GM19099 (cell line): ENCODE measurements around the gene GNS.

Experiments used
- POLR2A ChIP-seq: IDR thresholded peaks from 3 replicates; pipeline ENCODE4 v1.6.1; 2011; ENCODE audit warnings: low read depth; ENCODE audit not compliant: insufficient read length; ENCODE audit errors: extremely low read depth

GNS gene

GRCh38 chr12:64723630-64724029, 35.6 kb downstream of the GNS start:
- no peak for TF ChIP-seq POLR2A

DNA sequence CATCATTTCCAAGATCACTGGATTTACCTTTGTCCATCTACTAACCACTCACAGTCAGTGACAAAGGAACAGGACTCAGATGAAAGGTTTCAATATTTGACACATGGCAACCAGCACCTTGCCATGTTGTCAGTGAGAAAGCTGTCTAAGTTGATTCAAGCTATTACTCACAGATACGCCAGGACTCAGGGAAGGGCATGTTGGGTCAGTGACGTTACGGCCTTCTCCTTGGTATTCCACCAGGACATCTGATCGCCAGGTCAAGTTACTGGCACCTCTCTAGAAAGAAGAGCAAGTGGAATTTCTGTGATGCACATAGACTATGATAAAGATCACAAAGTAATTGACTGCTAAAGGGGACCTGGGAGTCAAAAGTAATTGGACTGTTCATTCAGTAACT, 36.4 kb downstream of the GNS start:
- TF ChIP-seq POLR2A, result no peak

GRCh38 chr12:64720884-64721283, 38.3 kb downstream of the GNS start:
- TF ChIP-seq POLR2A, result no peak

DNA sequence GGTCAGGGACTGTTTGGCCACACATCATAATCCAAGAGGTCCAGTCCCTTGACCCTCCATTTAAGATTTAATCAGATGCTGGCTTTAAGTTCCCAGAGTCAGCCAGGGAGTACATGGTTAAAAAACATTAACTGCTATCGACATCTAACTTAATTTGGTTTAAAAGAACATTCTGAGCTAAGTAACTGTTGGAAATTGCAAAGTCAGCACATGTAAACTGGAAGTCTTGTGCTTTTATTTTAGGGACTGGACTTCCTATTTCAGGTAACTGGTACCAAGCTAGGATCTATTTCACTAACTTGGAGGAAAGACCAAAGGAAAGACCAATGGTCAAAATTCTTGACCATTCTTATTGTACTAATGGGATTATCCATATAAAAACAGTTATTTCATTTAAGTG, 40.6 kb downstream of the GNS start:
- TF ChIP-seq POLR2A, result no peak

GRCh38 chr12:64716839-64717455, 42.3 kb downstream of the GNS start:
- TF ChIP-seq POLR2A, result no peak

DNA sequence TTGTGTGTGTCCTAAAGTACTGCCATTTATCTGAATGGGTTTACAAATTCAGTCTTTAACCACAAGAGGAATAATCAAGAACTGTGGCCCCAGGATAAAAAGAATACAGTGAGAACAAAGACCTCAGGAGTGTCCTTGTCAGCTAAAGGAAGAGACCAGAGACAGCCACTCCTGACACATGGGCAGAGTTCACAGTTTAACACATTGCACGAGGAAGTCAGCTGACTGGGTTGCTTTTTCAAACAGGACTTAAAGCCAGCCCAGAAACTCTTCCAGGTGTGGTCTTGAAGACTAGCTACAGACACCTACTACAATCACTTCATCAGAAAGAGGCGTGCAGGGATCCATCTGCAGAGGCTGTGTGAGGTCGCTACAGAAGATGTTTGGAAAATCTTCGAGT, 42.8 kb downstream of the GNS start:
- no peak for TF ChIP-seq POLR2A

GRCh38 chr12:64714551-64714968, 44.6 kb downstream of the GNS start:
- TF ChIP-seq POLR2A, result no peak

GRCh38 chr12:64713376-64713775, 45.8 kb downstream of the GNS start:
- TF ChIP-seq POLR2A, result no peak

GRCh38 chr12:64709429-64709828, 49.8 kb downstream of the GNS start:
- TF ChIP-seq POLR2A, result no peak

GRCh38 chr12:64707926-64708325, 51.3 kb downstream of the GNS start:
- TF ChIP-seq POLR2A, result no peak

DNA sequence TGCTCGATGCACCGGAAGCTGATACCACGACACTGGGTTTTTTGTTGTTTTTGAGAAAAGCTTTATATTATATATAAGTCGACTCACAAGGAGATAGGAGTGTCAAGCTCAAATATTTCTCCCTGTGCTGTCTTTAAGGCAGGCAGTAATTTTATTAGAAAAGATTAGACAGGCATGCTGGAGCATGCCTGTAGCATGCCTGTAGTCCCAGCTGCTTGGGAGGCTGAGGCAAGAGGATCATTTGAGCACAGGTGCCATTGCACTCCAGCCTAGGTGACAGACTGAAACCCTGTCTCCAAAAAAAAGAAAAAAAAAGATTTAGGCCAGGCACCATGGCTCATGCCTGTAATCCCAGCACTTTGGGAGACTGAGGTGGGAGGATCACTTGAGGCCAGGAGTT, 51.8 kb downstream of the GNS start:
- TF ChIP-seq POLR2A, result no peak

DNA sequence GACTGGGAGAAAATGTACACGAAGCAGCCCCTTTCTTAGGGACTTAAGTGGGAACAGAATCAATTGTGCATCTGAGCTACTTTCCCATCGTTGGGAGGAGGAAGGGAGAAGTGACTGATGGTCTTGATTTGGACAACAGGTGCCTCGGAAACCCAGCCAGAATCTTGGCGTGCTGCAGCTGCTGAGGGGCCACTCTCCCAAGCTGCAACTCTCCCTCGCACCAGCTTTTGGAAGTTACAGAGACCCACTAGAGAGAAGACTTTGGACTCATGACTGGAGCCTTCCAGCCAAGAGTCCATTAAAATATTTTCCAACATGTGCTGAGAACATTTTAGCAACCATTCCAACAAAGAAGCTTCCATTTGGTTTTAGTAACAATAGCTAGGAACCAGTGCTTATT, 52.3 kb downstream of the GNS start:
- no peak for TF ChIP-seq POLR2A

DNA sequence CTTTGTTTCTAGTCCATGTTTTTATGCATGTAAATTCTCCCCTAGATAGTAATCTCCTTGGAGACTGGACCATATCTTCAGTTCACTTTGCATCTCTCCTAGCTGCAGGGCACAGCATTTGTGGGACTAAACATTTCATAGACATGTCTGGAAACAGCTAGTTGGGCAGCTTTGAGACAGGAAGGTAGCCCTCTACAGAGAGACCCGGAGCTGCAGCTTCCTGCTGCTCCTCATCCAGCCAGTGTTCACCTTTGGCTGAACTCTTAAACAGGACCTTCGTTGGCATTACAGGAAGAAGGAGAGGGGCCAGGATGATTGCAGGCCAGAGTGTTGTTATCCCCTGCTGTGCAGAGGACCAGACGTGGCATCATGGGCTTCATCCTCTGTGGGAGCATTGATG, 52.9 kb downstream of the GNS start:
- no peak for TF ChIP-seq POLR2A

GRCh38 chr12:64701283-64701682, 57.9 kb downstream of the GNS start:
- TF ChIP-seq POLR2A, result no peak

GRCh38 chr12:64700532-64700931, 58.7 kb downstream of the GNS start:
- no peak for TF ChIP-seq POLR2A

DNA sequence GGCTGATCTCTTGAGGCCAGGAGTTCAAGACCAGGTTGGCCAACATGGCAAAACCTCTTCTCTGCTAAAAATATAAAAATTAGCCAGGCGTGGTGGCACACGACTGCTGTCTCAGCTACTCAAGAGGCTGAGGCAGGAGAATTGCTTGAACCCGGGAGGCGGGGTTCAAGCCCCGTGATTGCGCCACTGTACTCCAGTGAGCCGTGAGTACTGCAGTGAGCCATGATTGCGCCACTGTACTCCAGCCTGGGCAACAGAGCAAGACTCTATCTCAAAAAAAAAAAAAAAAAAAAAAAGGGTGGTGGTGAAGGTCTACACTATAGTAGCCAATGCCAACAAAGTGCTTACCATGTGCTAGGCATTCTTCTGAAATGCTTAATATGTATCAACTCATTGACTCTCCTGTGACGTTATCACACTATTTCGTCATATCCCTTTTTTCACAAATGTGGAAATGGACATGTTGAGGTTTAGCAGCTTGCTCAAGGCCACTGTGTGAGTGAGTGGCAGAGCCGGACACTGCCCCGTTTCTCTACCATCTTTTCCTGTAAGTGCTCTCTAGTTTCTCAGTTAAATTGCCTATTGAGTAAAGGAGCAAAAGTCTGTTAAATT, 59.6 kb downstream of the GNS start:
- TF ChIP-seq POLR2A, result no peak
